Measurements from ENCODE around the gene BORCS8.

GRCh38 chr19:19217099-19217498, 25.1 kb upstream of the BORCS8 start:
- TF ChIP-seq CTCF (IDR thresholded peaks at IDR 0.05; ENCODE audit: insufficient read depth, low read length) (no peak), REST (IDR thresholded peaks at IDR 0.05; ENCODE audit: insufficient replicate concordance, low read depth) (no peak)

All from HL-60 (cell line).